Amniotic stem cell (primary cell): ENCODE results near the gene MBNL1.

Source experiments
- DNase-seq: peaks from one replicate; lab custom pipeline; 2025; lab: John Stamatoyannopoulos, UW

Gene MBNL1, protein sequence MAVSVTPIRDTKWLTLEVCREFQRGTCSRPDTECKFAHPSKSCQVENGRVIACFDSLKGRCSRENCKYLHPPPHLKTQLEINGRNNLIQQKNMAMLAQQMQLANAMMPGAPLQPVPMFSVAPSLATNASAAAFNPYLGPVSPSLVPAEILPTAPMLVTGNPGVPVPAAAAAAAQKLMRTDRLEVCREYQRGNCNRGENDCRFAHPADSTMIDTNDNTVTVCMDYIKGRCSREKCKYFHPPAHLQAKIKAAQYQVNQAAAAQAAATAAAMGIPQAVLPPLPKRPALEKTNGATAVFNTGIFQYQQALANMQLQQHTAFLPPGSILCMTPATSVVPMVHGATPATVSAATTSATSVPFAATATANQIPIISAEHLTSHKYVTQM

DNA sequence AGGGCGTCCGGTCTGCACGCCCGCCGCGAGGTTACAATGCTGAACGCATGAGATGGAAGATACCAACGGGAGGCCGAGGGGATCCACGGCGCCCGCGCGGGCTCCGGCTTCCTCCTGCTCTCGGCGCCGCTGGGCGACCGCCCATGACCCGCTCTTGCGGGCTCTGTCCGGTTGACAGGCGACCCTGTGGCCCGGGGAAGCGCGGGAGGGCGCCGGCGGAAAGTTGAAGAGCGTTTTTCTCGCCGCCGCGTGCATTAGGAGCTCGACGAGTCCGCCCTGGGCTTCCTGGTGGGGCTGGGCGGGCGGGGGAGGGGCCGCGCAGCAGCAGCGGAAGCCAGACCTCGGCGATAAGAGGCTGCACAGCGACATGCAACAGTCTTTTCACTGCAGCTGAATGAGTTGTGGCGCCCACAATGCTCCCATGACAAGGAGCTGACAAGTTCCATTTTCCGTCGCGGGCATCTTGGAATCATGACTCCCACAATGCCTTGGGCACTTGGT, at the start of gene MBNL1:
Gene MBNL1 (plus strand): TSS at position 375 of the 501 bp plus-strand sequence. CDS start 31,265 bp downstream, outside the sequence.
- peak; percentile 73 for DNase-seq

DNA sequence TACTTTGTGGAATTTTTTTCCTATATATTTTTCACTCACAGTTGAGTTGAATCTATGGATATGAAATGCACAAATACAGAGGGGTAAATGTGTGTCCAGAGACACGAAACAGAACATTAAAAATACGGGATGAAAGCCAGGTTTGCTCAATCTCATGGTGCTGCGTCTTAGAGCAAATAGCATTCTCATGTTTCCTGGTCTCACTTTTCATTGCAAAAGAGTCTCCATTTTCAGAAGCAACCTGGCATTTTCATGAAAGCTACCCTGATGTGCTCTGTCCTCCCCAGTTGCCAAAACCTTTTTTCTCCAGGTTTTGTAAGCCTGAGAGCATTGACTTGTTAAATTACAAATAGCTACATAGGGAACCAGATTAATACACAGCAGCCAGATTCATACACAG, 49.5 kb upstream of the MBNL1 start:
- DNase-seq: no peak

GRCh38 chr3:152219769-152220255, 48.9 kb upstream of the MBNL1 start:
- no peak for DNase-seq

DNA sequence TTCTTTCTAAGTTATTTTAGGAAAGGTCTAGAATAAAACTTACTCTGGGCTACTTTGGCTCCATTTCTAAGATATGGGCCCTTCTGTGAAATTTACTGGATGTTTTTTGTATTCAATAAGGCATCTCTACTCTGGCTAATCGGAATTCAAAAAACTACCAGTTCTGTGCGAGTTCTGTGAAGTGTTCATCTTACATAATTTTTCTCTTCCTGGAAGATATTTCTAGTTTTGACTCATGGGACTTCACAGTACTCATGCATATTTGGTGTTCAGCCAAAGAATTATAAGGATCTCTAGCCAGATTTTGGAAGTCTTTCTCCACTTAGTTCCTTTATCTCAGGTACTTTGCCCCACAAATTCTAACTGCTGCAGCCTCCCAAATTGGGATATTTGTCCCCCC, 46.4 kb upstream of the MBNL1 start:
- DNase-seq: peak; percentile 54

DNA sequence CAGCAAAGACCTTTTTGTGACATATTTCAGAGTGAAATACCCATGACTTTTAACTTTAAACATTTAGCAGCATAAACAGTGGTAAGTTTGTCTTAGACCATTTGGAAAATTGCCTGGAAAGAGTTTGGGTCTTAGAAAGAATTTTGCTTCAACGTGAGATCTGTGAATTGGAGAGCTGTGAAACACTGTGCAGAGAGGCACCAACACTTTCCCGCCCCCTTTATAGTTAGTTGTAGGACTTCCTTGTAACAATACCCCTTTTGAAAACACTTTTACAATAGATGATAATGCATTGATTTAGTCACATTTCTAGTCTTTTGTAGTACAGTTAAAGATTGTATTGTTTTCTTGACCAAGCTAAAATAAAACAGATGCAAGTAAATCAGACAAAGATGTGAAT, 43.5 kb upstream of the MBNL1 start:
- DNase-seq: no peak

- no peak for DNase-seq
Observed at GRCh38 chr3:152226176-152226575, 42.6 kb upstream of the MBNL1 start.

- no peak for DNase-seq
Observed at GRCh38 chr3:152227027-152227426, 41.7 kb upstream of the MBNL1 start.

DNA sequence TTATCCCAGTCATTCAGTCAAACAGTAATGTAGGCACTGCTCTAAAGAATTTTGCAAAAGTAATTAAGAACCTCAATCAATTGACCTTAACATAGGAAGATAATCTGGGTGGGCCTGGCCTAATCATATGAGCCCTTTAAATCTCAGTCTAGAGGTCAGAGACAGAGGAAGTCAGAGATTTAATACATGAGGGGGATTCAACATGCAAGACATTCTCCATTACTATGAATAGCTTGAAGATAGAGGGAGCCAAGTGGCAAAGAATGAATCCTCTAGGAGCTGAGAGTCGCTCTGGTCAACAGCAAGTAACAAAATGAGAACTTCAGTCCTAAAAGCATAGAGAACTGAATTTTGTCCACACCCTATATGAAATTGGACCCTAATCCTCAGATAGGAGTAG, 39.0 kb upstream of the MBNL1 start:
- no peak for DNase-seq

- DNase-seq: no peak
Observed at GRCh38 chr3:152230370-152230769, 38.4 kb upstream of the MBNL1 start.

DNA sequence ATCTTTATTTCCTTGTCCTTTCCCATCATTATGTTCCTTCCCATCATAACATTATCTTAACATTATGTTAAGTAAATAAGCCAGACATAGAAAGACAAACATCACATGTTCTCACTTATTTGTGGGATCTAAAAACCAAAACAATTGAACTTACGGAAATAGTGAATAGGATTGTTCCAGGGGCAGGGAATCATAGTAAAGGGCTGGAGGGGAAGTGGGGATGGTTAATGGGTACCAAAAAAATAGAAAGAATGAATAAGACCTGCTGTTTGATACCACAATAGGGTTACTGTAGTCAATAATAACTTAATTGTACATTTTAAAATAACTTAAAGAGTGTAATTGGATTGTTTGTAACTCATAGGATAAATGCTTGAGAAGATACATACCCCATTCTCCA, 36.7 kb upstream of the MBNL1 start:
- no peak for DNase-seq

DNA sequence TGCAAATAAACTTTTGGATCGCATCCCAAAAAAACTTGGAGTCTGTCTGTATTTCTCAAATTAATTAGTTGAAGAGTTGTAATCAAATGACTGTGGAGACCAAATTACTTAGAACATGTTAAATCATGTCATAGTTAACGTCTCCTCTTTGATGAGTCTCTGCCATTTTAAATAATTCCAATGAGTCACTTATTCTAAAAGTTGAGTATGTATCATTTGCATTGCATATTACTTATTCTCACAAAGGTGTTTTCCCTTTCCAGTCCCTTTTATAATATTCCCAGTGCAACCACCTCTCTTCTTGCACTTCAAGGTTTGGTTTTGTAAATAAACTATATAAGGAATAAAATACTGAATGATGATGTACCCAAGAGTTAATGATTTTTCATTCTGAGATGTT, 36.0 kb upstream of the MBNL1 start:
- DNase-seq: no peak

DNA sequence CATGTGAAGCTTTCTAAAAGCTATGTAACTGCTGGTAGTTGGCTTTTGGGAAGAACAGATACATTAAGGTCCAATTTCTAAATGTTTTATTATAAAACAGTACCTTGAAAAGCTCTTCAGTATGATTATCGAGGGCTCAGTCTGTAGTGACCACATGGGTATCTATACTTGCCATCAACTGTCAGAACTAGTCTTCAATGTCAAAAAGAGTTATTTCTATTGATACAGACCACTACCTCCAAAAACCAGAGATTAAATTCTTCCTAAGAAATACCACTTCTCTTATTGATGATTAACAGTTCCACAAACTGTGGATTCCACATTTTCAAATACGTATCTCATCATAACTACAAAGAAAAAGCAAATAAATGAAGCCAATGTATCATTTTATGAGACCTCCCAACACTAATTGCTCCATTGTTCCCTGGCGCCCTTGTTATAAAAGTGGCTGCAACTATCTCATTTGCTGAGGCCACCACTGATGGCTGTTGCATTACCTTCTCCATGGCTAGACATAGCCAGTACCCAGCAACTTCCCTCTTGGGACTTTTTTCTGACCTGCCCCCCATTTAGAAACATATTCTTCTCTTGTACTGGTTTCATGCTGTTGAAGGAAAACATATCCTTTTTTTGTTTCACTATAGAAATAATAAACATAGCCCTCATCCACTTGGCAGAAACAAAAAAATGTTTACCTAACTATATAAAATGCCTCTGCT, 33.9 kb upstream of the MBNL1 start:
- no peak for DNase-seq

DNA sequence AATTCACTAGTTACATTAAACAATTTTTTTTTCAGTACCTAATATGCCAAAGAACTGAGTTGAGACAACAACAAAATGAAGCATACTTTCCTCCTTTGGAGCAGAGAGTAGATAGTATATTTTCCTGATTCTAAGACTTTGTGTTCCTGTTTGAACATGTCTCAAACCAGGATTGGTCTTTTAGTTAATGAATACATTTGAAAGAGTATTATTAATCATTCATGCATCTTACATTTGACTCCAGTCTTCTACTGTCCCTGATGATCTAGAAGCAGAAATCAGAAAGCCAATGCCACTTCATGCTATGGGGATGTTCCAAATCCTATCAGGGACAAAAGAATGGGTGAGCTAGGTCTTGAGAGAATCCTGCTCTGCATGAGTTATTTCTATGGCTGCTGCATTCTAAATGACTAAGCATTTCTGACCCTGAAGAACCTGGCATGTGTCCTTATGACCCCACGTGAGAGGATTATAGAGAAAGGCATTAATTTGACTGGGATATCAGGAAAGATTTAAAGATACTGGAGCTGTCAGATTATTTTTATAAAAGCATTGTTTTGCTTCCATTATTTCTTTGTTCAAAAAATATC, 32.9 kb upstream of the MBNL1 start:
- DNase-seq: no peak

- no peak for DNase-seq
Observed at GRCh38 chr3:152236716-152237115, 32.0 kb upstream of the MBNL1 start.

DNA sequence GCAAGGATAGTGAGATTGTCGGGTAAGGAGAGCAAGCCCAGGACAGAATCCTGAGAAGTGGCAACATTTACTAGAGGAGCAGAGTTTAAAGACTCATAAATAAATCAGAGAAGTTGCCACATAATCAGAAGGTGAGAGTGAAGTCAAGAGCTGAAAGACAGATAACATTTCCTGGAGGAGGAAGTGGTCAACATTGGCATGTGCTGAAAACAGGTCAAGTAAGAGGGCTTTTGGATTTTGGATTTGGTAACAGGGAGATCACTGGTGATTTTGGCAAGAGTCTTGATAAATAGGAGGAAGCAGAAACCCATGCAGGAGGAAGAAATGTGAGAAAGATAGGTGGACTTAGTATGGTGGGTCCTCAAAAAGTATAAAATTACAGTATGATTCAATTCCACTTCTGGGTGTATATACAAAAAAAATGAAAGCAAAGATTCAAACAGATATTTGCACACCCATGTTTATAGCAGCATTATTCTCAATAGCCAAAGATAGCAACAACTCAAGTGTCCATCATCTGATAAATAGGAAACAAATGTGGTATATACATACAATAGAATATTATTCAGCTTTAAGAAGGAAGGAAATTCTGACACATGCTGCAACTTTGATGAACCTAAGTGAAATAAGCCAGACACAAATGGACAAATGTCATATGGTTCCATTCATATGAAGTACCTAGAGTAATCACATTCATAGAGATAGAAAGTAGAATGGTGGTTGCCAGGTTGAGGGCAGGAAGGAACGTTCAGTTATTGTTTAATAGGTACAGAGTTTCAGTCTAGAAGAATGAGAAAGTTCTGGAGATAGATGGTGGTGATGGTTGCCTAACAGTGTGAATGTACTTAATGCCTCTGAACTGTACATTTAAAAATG, 27.3 kb upstream of the MBNL1 start:
- DNase-seq: no peak

- no peak for DNase-seq
Observed at GRCh38 chr3:152243301-152243711, 25.4 kb upstream of the MBNL1 start.

DNA sequence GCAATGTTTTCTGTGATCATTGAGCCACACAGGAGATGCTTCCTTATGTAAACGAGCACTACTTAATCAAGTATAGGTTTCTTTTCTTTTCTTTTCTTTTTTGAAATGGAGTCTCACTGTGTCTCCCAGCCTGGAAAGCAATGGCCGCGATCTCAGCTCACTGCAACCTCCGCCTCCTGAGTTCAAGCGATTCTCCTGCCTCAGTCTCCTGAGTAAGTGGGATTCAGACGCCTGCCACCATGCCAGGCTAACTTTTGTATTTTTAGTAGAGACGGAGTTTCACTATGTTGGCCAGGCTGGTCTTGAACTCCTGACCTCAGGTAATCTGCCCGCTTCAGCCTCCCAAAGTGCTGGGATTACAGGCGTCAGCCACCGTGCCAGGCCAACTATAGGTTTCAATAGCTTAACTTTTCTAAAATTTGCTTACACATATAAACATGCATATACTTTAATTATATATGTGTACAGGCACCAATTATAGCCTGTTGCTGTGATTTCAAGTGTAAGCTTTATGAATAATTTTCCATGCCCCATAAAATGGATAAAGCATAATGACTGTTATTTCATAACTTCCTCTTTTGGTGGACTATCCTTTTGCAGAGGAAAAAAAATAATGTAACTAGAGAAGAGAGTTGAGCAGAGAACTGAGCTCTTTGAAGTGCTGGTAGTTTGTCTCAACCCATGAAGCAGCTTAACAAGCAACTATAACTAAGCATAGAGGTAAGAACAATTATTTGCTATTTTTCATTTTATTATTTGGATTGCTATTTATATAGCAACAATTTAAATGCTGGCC, 24.8 kb upstream of the MBNL1 start:
- DNase-seq: no peak

DNA sequence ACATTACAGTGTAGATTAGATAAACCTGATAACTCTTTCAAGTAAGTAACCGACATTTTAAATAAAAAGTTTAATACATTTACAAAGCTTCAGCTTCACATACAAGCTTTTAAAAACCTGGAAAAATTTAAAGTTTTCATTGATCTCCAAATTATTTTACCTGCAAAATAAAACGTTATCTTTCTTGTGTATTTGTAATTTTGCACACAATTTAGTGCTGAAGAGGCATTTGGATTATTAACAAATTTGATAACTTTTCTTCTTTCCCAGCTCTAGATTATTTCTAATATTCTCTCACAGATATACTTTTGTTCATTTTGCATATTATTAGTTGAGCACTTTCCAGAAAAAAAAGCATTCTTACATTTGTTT, 24.2 kb upstream of the MBNL1 start:
- no peak for DNase-seq

- no peak for DNase-seq
Observed at GRCh38 chr3:152245498-152246170, 23.1 kb upstream of the MBNL1 start.

DNA sequence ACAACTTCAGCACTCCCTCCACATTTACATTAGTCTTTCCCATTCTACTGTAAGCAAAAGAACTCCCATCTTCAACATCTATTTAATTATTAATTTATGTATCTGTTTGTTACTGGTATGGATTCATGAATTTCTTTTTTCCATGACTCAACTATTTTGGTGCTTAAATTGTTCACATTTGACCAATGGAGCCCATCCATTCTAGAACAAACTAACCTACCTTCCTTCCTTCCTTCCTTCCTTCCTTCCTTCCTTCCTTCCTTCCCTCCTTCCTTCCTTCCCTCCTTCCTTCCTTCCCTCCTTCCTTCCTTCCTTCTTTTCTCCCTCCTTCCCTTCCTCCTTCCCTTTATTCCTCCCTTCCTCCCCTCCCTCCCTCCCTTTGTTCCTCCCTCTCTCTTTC, 16.8 kb upstream of the MBNL1 start:
- DNase-seq: no peak
